Pancreas (tissue), 10 donors: ENCODE data around the gene CROCC2. TPM values are rescaled to one million over a fixed set of nuclear protein-coding genes. Genes with fewer than 3 reads are reported as not detected.
A peak's percentile ranks its signal among the peaks of the same experiment; 100 is the strongest.

ENCODE experiments used
- ATAC-seq, 4 donors: fragments of 200-7000 bp; cut with Tn5 transposase; one replicate each; pipeline versions ENCODE4 v1.8.0 to v1.9.1; 2020; ENCODE audit warnings: mild to moderate bottlenecking in 4 of 4, moderate library complexity in 4 of 4
- DNase-seq, 6 donors: peaks; one replicate each; pipeline ENCODE4 v3.0.0-alpha.2; 2020
- FAIRE-seq: peaks from 2 replicates; lab custom pipeline; 2012; peaks lifted over from hg19 to GRCh38; lab: Jason Lieb, UNC
- H3K27ac ChIP-seq, 4 donors: fragments of 200-600 bp; sonication (generic); 1 replicate in 3 of 4; 2 replicates in 1 of 4; pipeline versions ENCODE4 v1.5.0 to v1.8.0; 2020
- H3K27me3 ChIP-seq, 4 donors: fragments of 200-600 bp; one replicate each; pipeline ENCODE4 v1.8.0; 2021
- H3K36me3 ChIP-seq, 3 donors: fragments of 200-600 bp; sonication (generic) in 1 of 3; one replicate each; pipeline versions ENCODE4 v1.5.0 to v1.8.0; 2020 to 2021
- H3K4me1 ChIP-seq, 3 donors: fragments of 200-600 bp; one replicate each; pipeline ENCODE4 v1.8.0; 2021
- H3K4me3 ChIP-seq, 4 donors: fragments of 200-600 bp; sonication (generic) in 2 of 4; one replicate each; pipeline versions ENCODE4 v1.5.0 to v1.8.0; 2020 to 2021
- H3K9me3 ChIP-seq, 4 donors: fragments of 200-600 bp; one replicate each; pipeline ENCODE4 v1.8.0; 2021
- WGBS, 2 donors: extraction: QIAGEN DNeasy Blood & Tissue Kit; methylation state at CpG; one replicate each; pipeline ENCODE4 v1.1.7; 2013; 5-methylcytosine and 5-hydroxymethylcytosine counted together
- intact Hi-C, 3 donors: fragments of 100-400 bp; cut with DNase I; formaldehyde crosslinking; loops; one replicate each; pipeline versions ENCODE4 v1.11.1 to v1.14.2; 2022
- polyA plus RNA-seq, 2 donors: library from polyadenylated mRNA; stranded (reverse); fragments of 200-250 nt; gene quantifications; one replicate each; pipeline ENCODE4 v1.2.3, GENCODE V29; 2013
- total RNA-seq, 6 donors: library from RNA; stranded (reverse); fragmentation: NEBNext Ultra II Directional in 4 of 6; extraction: Animal tissue kit (Norgen Biotek cat#: 25700) in 4 of 6; gene quantifications; one replicate each; pipeline versions ENCODE4 v1.2.1 to v1.2.4, GENCODE V29; 2021 to 2023
- TF ChIP-seq, protein P1 (sequence below), 4 donors: fragments of 200-600 bp; sonication (generic) in 3 of 4; IDR thresholded peaks; one replicate each; pipeline versions ENCODE4 v1.5.0 to v1.8.0; 2021; ENCODE audit warnings: antibody characterized with exemption in 4 of 4
- donor health status: healthy with polysubstance abuse.
- donor health status: DM: no; HTN: no; CAD: no; lungs with moderate emphysema.
- donor health status: DM: no; HTN: no; CAD: no.
- donor health status: control.
- donor health status: control.
- donor health status: Bipolar disorder and iron deficiency.
- donor health status: DM: yes; HTN: yes; CAD: no.
- donor health status: DM: no; HTN: no; CAD: no.
- donor health status: DM: no; HTN: no; CAD: no.
- donor health status: DM: yes; HTN: yes; CAD: no.

CROCC2 gene
- total and polyA plus RNA-seq, 8 donors = 0.04 to 0.05 (median 0.04) TPM; not detected in 5

DNA sequence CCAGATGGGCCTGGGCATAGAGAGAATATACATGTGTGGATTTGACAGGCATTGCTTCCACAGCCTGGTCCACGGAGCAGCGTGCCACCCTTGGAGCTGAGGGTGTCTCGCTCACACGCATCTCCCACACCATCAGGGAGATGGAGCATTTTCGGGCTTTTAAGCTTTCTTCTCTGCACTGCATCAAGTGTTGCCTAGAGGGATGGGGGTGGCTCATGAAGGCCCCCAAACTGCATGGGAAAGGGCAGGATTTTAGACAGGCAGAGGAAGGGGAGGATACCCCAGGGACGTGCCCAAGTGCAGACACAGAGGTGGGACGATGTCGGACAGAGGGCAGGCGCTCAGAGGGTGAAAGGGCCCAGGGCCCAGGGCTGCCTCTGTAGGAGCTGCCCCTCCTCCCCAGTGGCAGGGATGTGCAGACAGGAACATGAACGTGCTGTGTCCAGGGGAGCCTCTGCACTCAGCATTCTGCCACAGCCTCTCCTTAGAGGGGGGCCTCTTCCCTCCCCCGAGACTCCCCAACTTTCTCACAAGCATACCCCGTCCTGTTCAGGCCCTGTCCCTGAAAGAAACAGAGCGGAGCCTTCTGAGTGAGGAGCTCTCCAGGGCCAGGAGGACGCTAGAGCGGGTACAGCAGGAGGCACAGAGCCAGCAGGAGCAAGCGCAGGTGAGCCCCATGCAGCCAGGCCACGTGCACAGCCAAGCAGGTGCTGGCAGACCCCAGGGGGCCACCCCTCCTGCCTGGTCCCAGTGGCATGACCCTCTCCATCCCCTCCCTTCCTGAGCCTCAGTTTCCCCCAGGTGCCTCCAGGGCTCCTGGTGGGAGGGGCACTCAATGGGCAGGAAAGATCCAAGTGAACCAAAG is 49.4 kb downstream of the CROCC2 start:
- H3K4me1 ChIP-seq = no peaks in the 10 kb centered on the region
- no peaks in the 10 kb centered on the region for H3K27me3 ChIP-seq
- TF ChIP-seq, protein P1, sequence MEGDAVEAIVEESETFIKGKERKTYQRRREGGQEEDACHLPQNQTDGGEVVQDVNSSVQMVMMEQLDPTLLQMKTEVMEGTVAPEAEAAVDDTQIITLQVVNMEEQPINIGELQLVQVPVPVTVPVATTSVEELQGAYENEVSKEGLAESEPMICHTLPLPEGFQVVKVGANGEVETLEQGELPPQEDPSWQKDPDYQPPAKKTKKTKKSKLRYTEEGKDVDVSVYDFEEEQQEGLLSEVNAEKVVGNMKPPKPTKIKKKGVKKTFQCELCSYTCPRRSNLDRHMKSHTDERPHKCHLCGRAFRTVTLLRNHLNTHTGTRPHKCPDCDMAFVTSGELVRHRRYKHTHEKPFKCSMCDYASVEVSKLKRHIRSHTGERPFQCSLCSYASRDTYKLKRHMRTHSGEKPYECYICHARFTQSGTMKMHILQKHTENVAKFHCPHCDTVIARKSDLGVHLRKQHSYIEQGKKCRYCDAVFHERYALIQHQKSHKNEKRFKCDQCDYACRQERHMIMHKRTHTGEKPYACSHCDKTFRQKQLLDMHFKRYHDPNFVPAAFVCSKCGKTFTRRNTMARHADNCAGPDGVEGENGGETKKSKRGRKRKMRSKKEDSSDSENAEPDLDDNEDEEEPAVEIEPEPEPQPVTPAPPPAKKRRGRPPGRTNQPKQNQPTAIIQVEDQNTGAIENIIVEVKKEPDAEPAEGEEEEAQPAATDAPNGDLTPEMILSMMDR (IDR thresholded peaks at IDR 0.05) = no peak
- DNase-seq (peak in 4 of 6 donors; percentile 4 to 41 (median 24)), ATAC-seq (no peak), FAIRE-seq (no peak)
- no peak overlapping the region for H3K27ac ChIP-seq
- WGBS, 2 donors = 70 to 74% methylated on average over 17 of the region's 17 CpGs
- no peak overlapping the region for H3K4me3 ChIP-seq
- H3K9me3 ChIP-seq = no peaks in the 10 kb centered on the region
- H3K36me3 ChIP-seq = no peaks in the 10 kb centered on the region
- intact Hi-C loops = no loop called here

DNA sequence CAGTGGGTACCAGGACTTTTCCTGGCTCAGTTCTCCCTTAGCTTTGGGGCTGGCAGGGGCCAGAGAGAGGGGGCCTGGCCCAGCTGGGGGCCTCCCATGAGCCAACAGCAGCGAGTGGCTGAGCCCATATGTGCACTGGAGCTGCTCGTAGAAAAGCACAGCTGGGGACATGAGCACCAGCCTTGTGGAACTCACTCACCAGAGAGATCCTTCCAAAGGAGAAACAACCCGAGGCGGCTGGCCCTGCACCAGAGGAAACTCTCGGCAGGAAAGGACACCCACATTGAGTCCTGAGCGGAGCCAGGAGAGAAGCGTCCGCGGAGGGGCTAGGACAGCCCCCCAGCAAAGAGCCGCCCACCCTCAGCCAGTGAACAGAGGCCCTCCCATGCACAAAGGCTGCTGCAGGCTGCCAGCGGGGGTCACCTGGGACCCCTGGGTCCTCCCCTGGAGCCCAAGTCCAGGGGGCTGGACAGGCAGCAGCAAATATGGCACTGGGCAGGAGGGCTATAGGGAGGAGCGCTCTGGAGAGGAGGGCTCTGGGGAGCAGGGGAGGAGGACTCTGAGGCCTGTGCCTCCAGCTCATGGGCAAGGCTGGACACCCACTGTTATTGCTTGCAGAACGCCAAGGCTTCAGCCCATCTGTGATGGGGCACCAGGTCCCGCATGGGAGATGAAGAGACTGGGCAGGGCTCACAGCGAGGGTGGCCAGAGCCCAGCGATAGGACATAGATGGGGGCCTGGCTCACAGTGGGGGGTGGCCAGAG is 50.2 kb downstream of the CROCC2 start:
- WGBS, 2 donors = 74 to 79% methylated on average over 16 of the region's 16 CpGs
- Histone ChIP-seq H3K27ac (no peak overlapping the region), H3K36me3 (no peaks in the 10 kb centered on the region), H3K4me3 (no peak overlapping the region), H3K27me3 (no peaks in the 10 kb centered on the region), H3K9me3 (no peaks in the 10 kb centered on the region), H3K4me1 (peaks cover 0 to 3% (median 0%) of the 10 kb centered on the region in 3 donors)
- DNase-seq (peak in 3 of 6 donors; percentile 8 to 43 (median 12)), ATAC-seq (no peak), FAIRE-seq (no peak)
- intact Hi-C loops = no loop called here
- TF ChIP-seq, protein P1 (IDR thresholded peaks at IDR 0.05) = no peak

DNA sequence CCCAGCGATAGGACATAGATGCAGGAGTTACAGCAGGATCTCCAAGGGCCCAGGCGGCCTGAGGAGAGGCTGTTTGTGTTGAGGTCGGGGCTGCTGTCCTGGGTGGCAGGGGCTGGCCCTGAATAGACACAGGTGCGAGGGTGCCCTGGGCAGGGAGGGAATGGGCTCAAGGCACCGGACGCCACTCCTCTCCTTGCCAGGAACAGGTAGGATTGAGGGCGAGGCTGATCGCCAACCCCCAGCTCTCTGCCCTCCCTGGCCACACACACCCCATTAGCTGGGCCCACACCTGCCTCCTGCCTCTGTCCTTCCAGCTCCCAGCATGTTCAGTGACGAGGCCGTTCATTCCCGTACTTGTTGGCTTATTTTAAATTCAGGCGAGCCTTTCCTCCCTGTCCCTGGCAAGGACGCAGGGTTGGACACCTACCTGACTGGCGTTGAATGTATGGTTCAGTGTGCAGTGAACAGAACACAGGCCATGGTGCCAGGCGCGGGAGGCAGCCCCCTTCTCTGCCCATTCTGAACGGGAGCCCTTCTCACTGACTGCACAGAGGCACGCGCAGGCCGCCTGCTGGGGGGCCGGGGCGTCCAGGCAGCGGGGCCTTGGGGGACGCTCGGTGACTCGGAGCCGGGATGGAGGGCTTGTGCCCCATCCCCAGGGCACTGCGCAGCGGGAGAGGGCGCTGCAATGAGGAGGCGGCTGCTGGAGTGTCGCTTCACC is 51.0 kb downstream of the CROCC2 start:
- peak in 4 of 6 donors; percentile 8 to 50 (median 32) for DNase-seq
- intact Hi-C loops = no loop called here
- Histone ChIP-seq H3K36me3 (no peaks in the 10 kb centered on the region), H3K9me3 (no peaks in the 10 kb centered on the region), H3K4me1 (peaks cover 0 to 3% (median 0%) of the 10 kb centered on the region in 3 donors), H3K4me3 (no peak overlapping the region), H3K27me3 (no peaks in the 10 kb centered on the region), H3K27ac (no peak overlapping the region)
- WGBS, 2 donors = 83 to 90% methylated on average over 32 of the region's 32 CpGs
- FAIRE-seq = no peak
- ATAC-seq = no peak
- TF ChIP-seq, protein P1 (IDR thresholded peaks at IDR 0.05) = no peak

DNA sequence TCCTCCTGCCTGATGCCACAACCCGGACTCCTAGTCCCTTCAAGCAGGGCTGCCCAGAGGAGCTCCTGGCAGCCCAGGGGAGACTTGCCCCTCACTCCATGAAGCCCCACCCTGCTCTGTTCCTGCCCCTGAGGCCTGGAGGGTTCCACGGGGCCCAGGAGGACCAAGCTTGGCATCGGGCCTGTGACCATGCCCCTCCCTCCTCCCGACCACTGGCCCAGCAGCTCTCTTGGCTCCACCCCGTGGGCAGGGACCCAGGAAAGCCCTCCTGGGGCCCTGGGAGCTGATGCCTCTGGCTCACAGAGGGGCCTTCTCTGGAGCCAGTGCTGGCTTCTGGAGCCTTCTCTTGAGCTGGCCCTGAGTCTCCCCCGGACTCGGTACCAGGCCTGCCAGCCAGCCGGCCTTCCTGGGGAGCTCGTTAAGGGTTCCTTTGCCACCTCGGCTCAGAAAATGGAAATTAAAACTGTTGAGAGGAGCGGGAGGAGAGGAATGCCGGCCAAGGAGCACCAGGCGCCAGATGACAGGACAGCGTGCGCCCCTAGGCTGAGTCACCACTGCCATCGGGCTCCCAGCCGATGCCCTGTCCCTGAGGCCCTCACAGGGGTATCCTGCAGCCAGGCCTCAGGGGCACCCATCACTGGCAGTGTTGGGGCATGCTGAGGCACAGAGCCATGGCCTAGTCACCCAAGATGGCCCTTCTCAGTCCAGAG is 51.7 kb downstream of the CROCC2 start:
- Histone ChIP-seq H3K9me3 (no peaks in the 10 kb centered on the region), H3K36me3 (no peaks in the 10 kb centered on the region), H3K27ac (no peak overlapping the region), H3K4me1 (peaks cover 0 to 3% (median 0%) of the 10 kb centered on the region in 3 donors), H3K4me3 (no peak overlapping the region), H3K27me3 (no peaks in the 10 kb centered on the region)
- FAIRE-seq (no peak), DNase-seq (peak in 3 of 6 donors; percentile 9 to 43 (median 42)), ATAC-seq (no peak)
- 73 to 74% methylated on average over 17 of the region's 17 CpGs for WGBS, 2 donors
- intact Hi-C loops = no loop called here
- TF ChIP-seq, protein P1 (IDR thresholded peaks at IDR 0.05) = no peak
